Fibroblast of villous mesenchyme (primary cell): ENCODE data around the gene SYNJ2. TPM values are rescaled to one million over a fixed set of nuclear protein-coding genes. Genes with fewer than 3 reads are reported as not detected.
A peak's percentile ranks its signal among the peaks of the same experiment; 100 is the strongest.

Experiments used
- DNase-seq: peaks from one replicate; pipeline ENCODE4 v3.0.0-alpha.2; 2010; ENCODE audit warnings: low read depth
- H3K4me3 ChIP-seq: 2 replicates; pipeline ENCODE4 v1.5.1; 2011; ENCODE audit warnings: low read depth, mild to moderate bottlenecking, low read length
- CTCF ChIP-seq: IDR thresholded peaks from 2 replicates; pipeline ENCODE4 v1.5.1; 2012; ENCODE audit warnings: low read depth, mild to moderate bottlenecking, low read length; ENCODE audit not compliant: insufficient read depth
- total RNA-seq: library from RNA; depleted of rRNA; stranded (reverse); fragments of >200 nt; gene quantifications from 2 replicates; pipeline ENCODE4 v1.2.3, GENCODE V29; 2012

The SYNJ2 gene
- total RNA-seq, 1 donor, result 53.1 TPM

- peak; percentile 85 for DNase-seq
- no peak for TF ChIP-seq CTCF
- no peak overlapping the region for H3K4me3 ChIP-seq
These were observed 29.8 kb downstream of the SYNJ2 start for GRCh38 chr6:158011478-158011920.

GRCh38 chr6:158011980-158012566 is 30.4 kb downstream of the SYNJ2 start:
- DNase-seq, result no peak
- no peak overlapping the region for H3K4me3 ChIP-seq
- TF ChIP-seq CTCF, result no peak

- no peak overlapping the region for H3K4me3 ChIP-seq
- TF ChIP-seq CTCF, result no peak
- no peak for DNase-seq
These were observed 32.3 kb downstream of the SYNJ2 start for GRCh38 chr6:158013904-158014504.

GRCh38 chr6:158014505-158015187 is 33.0 kb downstream of the SYNJ2 start:
- no peak for TF ChIP-seq CTCF
- no peak for DNase-seq
- no peak overlapping the region for H3K4me3 ChIP-seq

GRCh38 chr6:158015188-158015506 is 33.5 kb downstream of the SYNJ2 start:
- TF ChIP-seq CTCF, result no peak
- DNase-seq, result no peak
- no peak overlapping the region for H3K4me3 ChIP-seq

- DNase-seq, result no peak
- no peak for TF ChIP-seq CTCF
- H3K4me3 ChIP-seq, result no peak overlapping the region
These were observed 35.1 kb downstream of the SYNJ2 start for GRCh38 chr6:158016571-158017383.
